Keratinocyte (primary cell): ENCODE data around the gene VSTM2A. TPM values are rescaled to one million over a fixed set of nuclear protein-coding genes. Genes with fewer than 3 reads are reported as not detected.

ENCODE experiments used
- DNase-seq: peaks from one replicate; pipeline ENCODE4 v3.0.0-alpha.2; 2011; ENCODE audit warnings: low read depth, missing footprints, low spot score
- FAIRE-seq: peaks from 2 replicates; lab custom pipeline; 2011; peaks lifted over from hg19 to GRCh38; lab: Jason Lieb, UNC
- H2AFZ ChIP-seq: 2 replicates; pipeline ENCODE4 v1.6.0; 2012; ENCODE audit warnings: low read length, control low read depth, inconsistent platforms; ENCODE audit not compliant: control insufficient read depth
- H3K27ac ChIP-seq: 2 replicates; pipeline ENCODE4 v1.5.1; 2011; ENCODE audit warnings: low read length; ENCODE audit not compliant: control insufficient read depth, insufficient read depth
- H3K27me3 ChIP-seq: 3 replicates; pipeline ENCODE4 v1.6.0; 2011; ENCODE audit warnings: low read length; ENCODE audit not compliant: control insufficient read depth, insufficient read depth; ENCODE audit errors: extremely low read depth
- H3K36me3 ChIP-seq, 2 experiments: 2 replicates in 1 of 2; 3 replicates in 1 of 2; pipeline ENCODE4 v1.5.1; 2011; ENCODE audit warnings: low read length in 2 of 2, mild to moderate bottlenecking in 1 of 2; ENCODE audit not compliant: control insufficient read depth in 2 of 2, insufficient read depth in 2 of 2; ENCODE audit errors: extremely low read depth in 1 of 2
- H3K4me1 ChIP-seq: 3 replicates; pipeline ENCODE4 v1.5.1; 2011; ENCODE audit warnings: low read length; ENCODE audit not compliant: control insufficient read depth, insufficient read depth; ENCODE audit errors: extremely low read depth
- H3K4me2 ChIP-seq: 3 replicates; pipeline ENCODE4 v1.6.0; 2011; ENCODE audit warnings: low read depth, low read length; ENCODE audit not compliant: control insufficient read depth, insufficient read depth; ENCODE audit errors: extremely low read depth
- H3K4me3 ChIP-seq, 3 experiments: fragments of 200-600 bp in 1 of 3; sonication (generic) in 1 of 3; 2 replicates in 2 of 3; 3 replicates in 1 of 3; pipeline ENCODE4 v1.5.1; 2011 to 2016; ENCODE audit warnings: low read length in 3 of 3, mild to moderate bottlenecking in 3 of 3, control low read depth in 2 of 3, inconsistent platforms in 1 of 3, low read depth in 1 of 3, mixed read lengths in 1 of 3, mixed run types in 1 of 3, moderate library complexity in 1 of 3; ENCODE audit not compliant: control insufficient read depth in 2 of 3, insufficient read depth in 2 of 3; ENCODE audit errors: extremely low read depth in 1 of 3
- H3K79me2 ChIP-seq: 2 replicates; pipeline ENCODE4 v1.6.0; 2012; ENCODE audit warnings: low read length; ENCODE audit not compliant: control insufficient read depth, insufficient read depth
- H3K9ac ChIP-seq: 3 replicates; pipeline ENCODE4 v1.6.0; 2011; ENCODE audit warnings: low read length; ENCODE audit not compliant: control insufficient read depth, insufficient read depth; ENCODE audit errors: extremely low read depth
- H3K9me1 ChIP-seq: 3 replicates; pipeline ENCODE4 v1.6.0; 2011; ENCODE audit warnings: low read length; ENCODE audit not compliant: control insufficient read depth, insufficient read depth; ENCODE audit errors: extremely low read depth
- H3K9me3 ChIP-seq: 2 replicates; pipeline ENCODE4 v1.5.1; 2012; ENCODE audit warnings: low read depth, low read length; ENCODE audit not compliant: control insufficient read depth
- H4K20me1 ChIP-seq: 3 replicates; pipeline ENCODE4 v1.6.0; 2011; ENCODE audit warnings: low read length; ENCODE audit not compliant: control insufficient read depth, insufficient read depth; ENCODE audit errors: extremely low read depth
- CTCF ChIP-seq, 3 experiments: IDR thresholded peaks in 1 of 3; conservative IDR thresholded peaks in 1 of 3; optimal IDR thresholded peaks in 1 of 3; 2 replicates in 2 of 3; 3 replicates in 1 of 3; pipeline versions ENCODE3 to v1.5.1; 2011; ENCODE audit warnings: low read length in 3 of 3, mild to moderate bottlenecking in 3 of 3, moderate library complexity in 2 of 3, control low read depth in 1 of 3, inconsistent platforms in 1 of 3; ENCODE audit not compliant: insufficient read depth in 2 of 3; ENCODE audit errors: extremely low read depth in 1 of 3
- EZH2 ChIP-seq: IDR thresholded peaks from one replicate; pipeline ENCODE4 v1.6.1; 2012; ENCODE audit warnings: inconsistent platforms, mild to moderate bottlenecking, low read length, moderate library complexity
- dilution Hi-C: fragments of 300-500 bp; cut with MboI; formaldehyde crosslinking; loops from one replicate; pipeline ENCODE4 v1.7.0; 2020; ENCODE audit warnings: low sequenced_read_pairs; ENCODE audit not compliant: extremely low pct_ligation_motif_present
- polyA plus RNA-seq, 5 experiments: library from polyadenylated mRNA; depleted of rRNA in 3 of 5; stranded (reverse) in 3 of 5; stranded (forward) in 1 of 5; unstranded in 1 of 5; fragments of >200 nt; gene quantifications; 1 replicate in 1 of 5; 2 replicates in 3 of 5; 3 replicates in 1 of 5; pipeline versions ENCODE4 v1.2.1 to v1.2.3, GENCODE V29; 2011 to 2012; ENCODE audit warnings: missing spikeins in 2 of 5, low read depth in 1 of 5, low replicate concordance in 1 of 5

Gene VSTM2A
- polyA plus RNA-seq, 1 donor (not counting 4 experiments of a cell fraction or from before 2014, with no cell fraction given): not detected

- Histone ChIP-seq H3K27ac (no peak overlapping the region), H3K9me3 (no peaks in the 10 kb centered on the region), H2AFZ (no peak overlapping the region), H4K20me1 (peaks cover 2% of the 10 kb centered on the region), H3K4me3 (no peak overlapping the region), H3K4me1 (no peaks in the 10 kb centered on the region), H3K9me1 (no peaks in the 10 kb centered on the region), H3K79me2 (no peaks in the 10 kb centered on the region), H3K27me3 (peaks cover 59% of the 10 kb centered on the region), H3K4me2 (no peak overlapping the region), H3K9ac (no peak overlapping the region), H3K36me3 (no peaks in the 10 kb centered on the region)
- dilution Hi-C loops: no loop called here
- FAIRE-seq (no peak), DNase-seq (no peak)
- TF ChIP-seq EZH2 (peak; percentile 90), CTCF (optimal IDR thresholded peaks at IDR 0.05 in 1 of 3, IDR thresholded peaks at IDR 0.05 in 1 of 3, conservative IDR thresholded peaks at IDR 0.05 in 1 of 3; ENCODE audit: extremely low read depth in 1 of 3, insufficient read depth in 2 of 3, low read length in 3 of 3) (no peak)
These were observed 2.5 kb downstream of the VSTM2A start for GRCh38 chr7:54544527-54545240.

GRCh38 chr7:54545241-54545563 is 3.0 kb downstream of the VSTM2A start:
- H3K4me3 ChIP-seq: no peak overlapping the region
- no peak overlapping the region for H3K4me2 ChIP-seq
- no peaks in the 10 kb centered on the region for H3K36me3 ChIP-seq
- H3K79me2 ChIP-seq: no peaks in the 10 kb centered on the region
- no peak for TF ChIP-seq CTCF (optimal IDR thresholded peaks at IDR 0.05 in 1 of 3, IDR thresholded peaks at IDR 0.05 in 1 of 3, conservative IDR thresholded peaks at IDR 0.05 in 1 of 3; ENCODE audit: extremely low read depth in 1 of 3, insufficient read depth in 2 of 3, low read length in 3 of 3)
- TF ChIP-seq EZH2: no peak
- H2AFZ ChIP-seq: no peak overlapping the region
- no peaks in the 10 kb centered on the region for H3K9me1 ChIP-seq
- H3K9ac ChIP-seq: no peak overlapping the region
- H3K27me3 ChIP-seq: peaks cover 59% of the 10 kb centered on the region
- FAIRE-seq (no peak), DNase-seq (no peak)
- peaks cover 2% of the 10 kb centered on the region for H4K20me1 ChIP-seq
- H3K27ac ChIP-seq: no peak overlapping the region
- H3K4me1 ChIP-seq: no peaks in the 10 kb centered on the region
- H3K9me3 ChIP-seq: no peaks in the 10 kb centered on the region
- dilution Hi-C loops: no loop called here
